SK-N-SH (cell line): ENCODE measurements around the gene EFCAB8. TPM values are rescaled to one million over a fixed set of nuclear protein-coding genes. Genes with fewer than 3 reads are reported as not detected.
"Not testable (repeated sequence)": the region's sequence is repeated elsewhere in the genome, so short reads cannot be mapped to it uniquely, and the experiment has no call there.

Experiments
- CTCF ChIA-PET: fragments of 300-600, 350-600 bp; formaldehyde crosslinking; extraction: SDS; loops from one replicate; lab custom pipeline; 2021; lab: Yijun Ruan, JAX
- POLR2A ChIA-PET: fragments of 350-600 bp; sonication (Branson Sonifier 250); formaldehyde crosslinking; extraction: SDS; loops from one replicate; lab custom pipeline; 2020; ENCODE audit warnings: antibody characterized with exemption, inconsistent platforms; lab: Yijun Ruan, JAX
- DNase-seq: peaks from one replicate; pipeline ENCODE4 v3.0.0; 2012
- H2AFZ ChIP-seq: fragments of 200-600 bp; sonication (generic); 2 replicates; pipeline ENCODE4 v1.8.1; 2016; ENCODE audit warnings: antibody characterized with exemption, mild to moderate bottlenecking, low read depth
- H3F3A ChIP-seq: fragments of 200-600 bp; sonication (generic); replicated peaks from 2 replicates; pipeline ENCODE3; 2016; ENCODE audit warnings: antibody characterized with exemption, mild to moderate bottlenecking; ENCODE audit not compliant: insufficient read depth
- H3K27ac ChIP-seq, 2 experiments: fragments of 200-500 bp in 1 of 2; fragments of 200-600 bp in 1 of 2; sonication (Bioruptor generic) in 1 of 2; sonication (generic), shearing (Covaris generic) in 1 of 2; 2 replicates each; pipeline versions ENCODE4 v1.5.1 to v1.6.1; 2014 to 2016; ENCODE audit warnings: low read depth in 2 of 2, inconsistent platforms in 1 of 2, low read length in 1 of 2, mild to moderate bottlenecking in 1 of 2, mixed read lengths in 1 of 2
- H3K27me3 ChIP-seq: fragments of 200-600 bp; sonication (generic), shearing (Covaris generic); 2 replicates; pipeline ENCODE4 v1.6.1; 2016; ENCODE audit warnings: mixed run types; ENCODE audit not compliant: insufficient read depth
- H3K36me3 ChIP-seq, 2 experiments: fragments of 200-500 bp in 1 of 2; fragments of 200-600 bp in 1 of 2; sonication (Bioruptor generic) in 1 of 2; sonication (generic) in 1 of 2; replicated peaks in 1 of 2; 2 replicates each; pipeline versions ENCODE3 to v1.5.1; 2014 to 2016; ENCODE audit warnings: low read length in 1 of 2, mild to moderate bottlenecking in 1 of 2; ENCODE audit not compliant: insufficient read depth in 2 of 2, control insufficient read depth in 1 of 2
- H3K4me1 ChIP-seq, 2 experiments: fragments of 200-500 bp in 1 of 2; fragments of 200-600 bp in 1 of 2; sonication (Bioruptor generic) in 1 of 2; sonication (generic), shearing (Covaris generic) in 1 of 2; 2 replicates each; pipeline versions ENCODE4 v1.5.1 to v1.6.1; 2014 to 2016; ENCODE audit warnings: low read depth in 1 of 2, low read length in 1 of 2, mixed run types in 1 of 2; ENCODE audit not compliant: insufficient read depth in 2 of 2, control insufficient read depth in 1 of 2
- H3K4me2 ChIP-seq: fragments of 200-600 bp; sonication (generic), shearing (Covaris generic); 2 replicates; pipeline ENCODE4 v1.6.1; 2017; ENCODE audit warnings: mixed run types
- H3K4me3 ChIP-seq, 2 experiments: fragments of 200-500 bp in 1 of 2; fragments of 200-600 bp in 1 of 2; sonication (Bioruptor generic) in 1 of 2; sonication (generic), shearing (Covaris generic) in 1 of 2; 2 replicates each; pipeline versions ENCODE4 v1.5.1 to v1.8.1; 2014 to 2016; ENCODE audit warnings: low read depth in 2 of 2, inconsistent platforms in 1 of 2, low read length in 1 of 2, mild to moderate bottlenecking in 1 of 2, mixed read lengths in 1 of 2, moderate library complexity in 1 of 2
- H3K79me2 ChIP-seq: fragments of 200-600 bp; sonication (generic); 2 replicates; pipeline ENCODE4 v1.8.1; 2017; ENCODE audit warnings: mild to moderate bottlenecking; ENCODE audit not compliant: insufficient read depth
- H3K9ac ChIP-seq: fragments of 200-600 bp; sonication (generic); 2 replicates; pipeline ENCODE4 v1.6.1; 2017; ENCODE audit warnings: mixed run types
- H3K9me2 ChIP-seq: fragments of 200-600 bp; sonication (generic); 2 replicates; pipeline ENCODE4 v1.6.1; 2017; ENCODE audit warnings: mixed run types
- H3K9me3 ChIP-seq: fragments of 200-600 bp; sonication (generic); 2 replicates; pipeline ENCODE4 v1.6.1; 2017; ENCODE audit warnings: mixed run types, mild to moderate bottlenecking, moderate library complexity
- H4K20me1 ChIP-seq: fragments of 200-600 bp; sonication (generic); 2 replicates; pipeline ENCODE4 v1.6.1; 2017; ENCODE audit warnings: mild to moderate bottlenecking, mixed run types; ENCODE audit not compliant: insufficient read depth
- ELF1 ChIP-seq: IDR thresholded peaks from 2 replicates; pipeline ENCODE4 v1.4.0; 2012
- EP300 ChIP-seq, 2 experiments: IDR thresholded peaks; 2 replicates each; pipeline versions ENCODE4 v1.4.0 to v1.6.1; 2012; ENCODE audit warnings: borderline replicate concordance in 1 of 2, low read depth in 1 of 2, low read length in 1 of 2
- FOSL2 ChIP-seq: IDR thresholded peaks from 2 replicates; pipeline ENCODE4 v1.4.0; 2012; ENCODE audit warnings: low read depth, mild to moderate bottlenecking, moderate library complexity, borderline replicate concordance
- GATA2 ChIP-seq: sonication (generic); formaldehyde crosslinking; IDR thresholded peaks from 2 replicates; pipeline ENCODE4 v1.5.0; 2020; ENCODE audit warnings: mild to moderate bottlenecking, missing genetic modification reagents
- JUND ChIP-seq: IDR thresholded peaks from 2 replicates; pipeline ENCODE4 v1.4.0; 2012
- NRF1 ChIP-seq: IDR thresholded peaks from 2 replicates; pipeline ENCODE4 v1.6.1; 2012; ENCODE audit warnings: low read depth, mild to moderate bottlenecking, low read length
- POLR2AphosphoS5 ChIP-seq: IDR thresholded peaks from 2 replicates; pipeline ENCODE4 v1.6.1; 2012; ENCODE audit warnings: low read depth, low read length
- RAD21 ChIP-seq: IDR thresholded peaks from 2 replicates; pipeline ENCODE4 v1.6.1; 2012; ENCODE audit warnings: mild to moderate bottlenecking, low read length
- RCOR1 ChIP-seq: fragments of 150-350 bp; IDR thresholded peaks from 2 replicates; pipeline ENCODE4 v1.6.1; 2017; ENCODE audit warnings: antibody characterized with exemption, low read length
- WGBS: methylation state at CpG from one replicate; pipeline ENCODE4 v1.1.6; 2017; ENCODE audit warnings: low lambda C conversion rate; 5-methylcytosine and 5-hydroxymethylcytosine counted together
- polyA plus RNA-seq, 3 experiments: library from polyadenylated mRNA; depleted of rRNA; stranded (reverse); fragments of >200 nt; gene quantifications; 2 replicates each; pipeline ENCODE4 v1.2.3, GENCODE V29; 2012

The EFCAB8 gene
- polyA plus RNA-seq, 1 of the 3 experiments (the other 2 are of a cell fraction) = not detected

- Histone ChIP-seq H3K9me3 (no peaks in the 10 kb centered on the region), H3K36me3 (no peaks in the 10 kb centered on the region), H3K27me3 (no peaks in the 10 kb centered on the region; the same call in 1 of the 2 replicates), H2AFZ (no peak overlapping the region), H3F3A (no peaks in the 10 kb centered on the region), H3K4me2 (no peak overlapping the region), H3K9ac (no peak overlapping the region), H3K27ac (no peak overlapping the region), H3K79me2 (no peaks in the 10 kb centered on the region), H4K20me1 (no peaks in the 10 kb centered on the region), H3K4me3 (no peak overlapping the region), H3K4me1 (no peaks in the 10 kb centered on the region; a peak in 1 of 4 replicates), H3K9me2 (no peaks in the 10 kb centered on the region)
- DNase-seq = no peak
- WGBS = 68% methylated on average over 11 of the region's 13 CpGs
- POLR2A ChIA-PET = no interaction called here
- CTCF ChIA-PET = no interaction called here
- TF ChIP-seq RCOR1 (no peak), FOSL2 (no peak), EP300 (IDR thresholded peaks at IDR 0.05; ENCODE audit: borderline replicate concordance in 1 of 2, low read depth in 1 of 2, low read length in 1 of 2) (no peak), JUND (no peak), GATA2 (CRISPR knock-in tag) (no peak), RAD21 (no peak)
Observed at GRCh38 chr20:32972181-32973076, 113.7 kb downstream of the EFCAB8 start.

- Histone ChIP-seq H3F3A (no peaks in the 10 kb centered on the region), H3K79me2 (no peaks in the 10 kb centered on the region), H3K9me2 (no peaks in the 10 kb centered on the region), H2AFZ (no peak overlapping the region), H3K36me3 (no peaks in the 10 kb centered on the region), H3K27me3 (no peaks in the 10 kb centered on the region; the same call in 1 of the 2 replicates), H3K4me1 (no peaks in the 10 kb centered on the region; a peak in 1 of 4 replicates), H3K4me3 (no peak overlapping the region), H3K9ac (no peak overlapping the region), H4K20me1 (no peaks in the 10 kb centered on the region), H3K27ac (no peak overlapping the region), H3K4me2 (no peak overlapping the region), H3K9me3 (no peaks in the 10 kb centered on the region)
- POLR2A ChIA-PET = no interaction called here
- no peak for DNase-seq
- no peak for TF ChIP-seq NRF1
- no peak for TF ChIP-seq POLR2AphosphoS5
- TF ChIP-seq ELF1 = no peak
- no peak for TF ChIP-seq JUND
- CTCF ChIA-PET = interaction anchor here (1.0 to 1.6 kb wide), 5 partner anchors 10 to 183 kb away, joined by 3 to 5 read pairs (median 3); no protein-coding TSS in a partner anchor
- 53% methylated on average over 8 of the region's 10 CpGs for WGBS
Observed at GRCh38 chr20:32973077-32973717, 114.5 kb downstream of the EFCAB8 start.

- CTCF ChIA-PET = interaction anchor here (0.6 to 1.6 kb wide), 4 partner anchors 9 to 184 kb away, joined by 3 to 5 read pairs (median 4); no protein-coding TSS in a partner anchor
- DNase-seq, H3K4me3 ChIP-seq, H3K27ac ChIP-seq, H2AFZ ChIP-seq, POLR2A ChIA-PET, H3K27me3 ChIP-seq, H3F3A ChIP-seq, H3K4me2 ChIP-seq, H3K9ac ChIP-seq, H3K9me3 ChIP-seq, H3K4me1 ChIP-seq, H4K20me1 ChIP-seq, H3K79me2 ChIP-seq, H3K36me3 ChIP-seq, H3K9me2 ChIP-seq: not testable (repeated sequence)
- WGBS = 60% methylated on average over 8 of the region's 9 CpGs
Observed at GRCh38 chr20:32974204-32975064, 115.7 kb downstream of the EFCAB8 start.

- H3K4me3 ChIP-seq, H3K4me1 ChIP-seq, H3K27me3 ChIP-seq, H3K9ac ChIP-seq, H3K36me3 ChIP-seq, H3K79me2 ChIP-seq, H4K20me1 ChIP-seq, H3K9me2 ChIP-seq, H3K4me2 ChIP-seq, H3K27ac ChIP-seq, H3F3A ChIP-seq, DNase-seq, POLR2A ChIA-PET, H2AFZ ChIP-seq, H3K9me3 ChIP-seq: not testable (repeated sequence)
- WGBS = 79% methylated on average over 4 of the region's 4 CpGs
- CTCF ChIA-PET = interaction anchor here (0.6 kb wide), 1 partner anchor 65 kb away, joined by 3 read pairs; no protein-coding TSS in a partner anchor
Observed at GRCh38 chr20:32975121-32975520, 116.4 kb downstream of the EFCAB8 start.
